ENCODE results near the gene COMT.
"Not testable (repeated sequence)": the region's sequence is repeated elsewhere in the genome, so short reads cannot be mapped to it uniquely, and the experiment has no call there.

Gene COMT

GRCh38 chr22:19929586-19930550 lies 11.7 kb upstream of the COMT start:
- DNase-seq = no peak

GRCh38 chr22:19930551-19931486 lies 10.8 kb upstream of the COMT start:
- DNase-seq = no peak

- no peak for DNase-seq
Measured at GRCh38 chr22:19931514-19931913, 10.1 kb upstream of the COMT start.

DNA sequence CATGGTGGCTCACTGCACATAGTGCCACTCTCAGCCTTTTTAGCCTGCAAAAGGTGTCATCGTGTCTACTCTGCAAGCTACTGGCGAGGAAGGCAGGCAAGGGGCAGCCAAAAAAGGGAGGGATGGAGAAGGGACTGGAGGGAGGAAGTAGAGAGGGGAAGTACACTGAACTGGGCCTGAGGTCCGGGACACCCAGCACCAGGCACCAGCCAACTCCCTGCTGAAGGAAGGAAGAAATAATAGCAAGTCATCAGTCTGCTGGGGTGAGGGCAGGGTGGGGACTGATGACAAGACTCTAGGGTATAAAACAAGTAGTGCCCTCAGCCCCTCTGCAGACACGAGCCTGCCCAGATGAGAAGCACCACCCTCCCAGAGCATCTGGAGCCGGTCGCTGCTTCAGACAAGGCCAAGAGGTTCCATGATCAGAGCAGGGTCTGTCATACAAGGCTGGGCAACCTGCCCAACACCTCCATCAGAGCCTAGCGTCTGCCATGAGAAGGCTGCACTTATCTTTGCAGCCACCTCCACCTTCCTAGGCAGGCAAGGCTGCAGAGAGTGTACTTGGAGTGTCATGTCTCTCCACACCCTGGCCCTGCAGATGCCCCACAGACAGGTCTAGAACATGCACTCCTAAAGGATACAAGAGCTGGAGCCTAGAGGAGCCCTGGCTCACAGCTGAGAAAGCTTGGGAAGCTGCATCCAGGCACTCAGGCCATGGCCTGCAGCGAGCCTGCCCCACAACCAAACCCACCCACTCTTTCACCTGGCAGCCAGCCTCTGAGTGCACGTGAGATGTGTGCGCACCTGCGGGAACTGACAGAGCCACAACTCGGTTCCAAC lies 9.0 kb upstream of the COMT start:
- DNase-seq = no peak

GRCh38 chr22:19933341-19934241 lies 8.0 kb upstream of the COMT start:
- no peak for DNase-seq

GRCh38 chr22:19935123-19935718 lies 6.4 kb upstream of the COMT start:
- not testable (repeated sequence) for DNase-seq

DNA sequence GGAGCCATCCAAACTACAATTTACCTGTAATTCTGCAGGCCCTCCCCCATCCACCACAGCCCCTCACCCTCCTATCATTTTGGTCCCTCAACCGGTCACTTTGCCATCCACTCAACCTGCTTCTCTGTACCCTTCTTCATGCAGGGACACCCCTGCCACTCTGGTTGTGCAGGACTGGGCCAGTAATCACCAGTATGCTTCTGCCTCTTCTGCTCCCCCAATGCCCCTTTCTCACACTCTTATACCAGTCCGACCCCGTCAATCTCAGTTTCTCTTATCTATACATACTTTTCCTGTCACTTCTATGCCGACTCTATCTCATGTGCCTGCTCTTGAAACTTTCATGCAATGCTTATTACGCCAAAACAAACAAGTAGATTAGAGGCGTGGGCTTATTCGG lies 5.1 kb upstream of the COMT start:
- DNase-seq = no peak

- no peak for DNase-seq
Measured at GRCh38 chr22:19937616-19938473, 3.7 kb upstream of the COMT start.

DNA sequence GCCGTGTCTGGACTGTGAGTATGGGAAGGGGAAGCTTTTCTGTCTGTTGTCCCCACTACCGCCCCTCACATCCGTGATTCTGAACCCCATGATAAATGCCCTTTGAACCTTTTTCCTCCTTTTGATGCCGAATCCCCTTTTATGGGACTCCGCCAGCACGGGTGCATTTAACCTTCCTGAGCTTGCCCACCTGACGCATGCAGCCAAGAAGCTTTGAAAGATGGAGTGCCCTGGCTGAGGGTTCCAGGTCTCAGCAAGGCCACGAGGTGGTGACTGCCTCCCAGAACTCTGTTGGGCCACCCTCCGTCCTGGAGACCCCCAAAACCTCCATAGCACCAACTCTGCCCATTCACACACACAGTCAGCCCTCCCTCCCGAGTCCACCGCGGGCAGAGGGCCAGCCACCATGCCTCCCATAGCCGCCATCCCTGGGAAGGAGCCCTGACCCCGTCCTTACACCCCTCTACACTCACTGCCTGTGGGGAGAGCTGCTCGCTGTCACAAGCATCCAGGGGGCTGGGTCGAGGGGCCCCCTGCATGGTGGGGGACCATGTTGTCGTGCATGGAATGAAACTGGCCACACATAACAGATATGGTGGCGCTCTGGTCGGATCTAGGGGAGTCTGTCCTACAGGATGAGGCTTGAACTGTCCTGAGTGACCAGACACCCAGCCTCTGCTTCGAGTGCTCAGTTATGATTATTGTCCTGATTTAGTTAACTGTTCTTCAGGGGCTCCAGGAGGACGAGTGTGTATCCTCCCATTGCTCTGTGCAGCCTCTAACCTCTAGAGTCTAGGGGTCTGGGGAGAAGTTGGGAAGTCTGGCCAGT lies 822 bp upstream of the COMT start:
- no peak for DNase-seq

GRCh38 chr22:19942157-19943081 lies 847 bp downstream of the COMT start:
- DNase-seq = no peak

- DNase-seq = no peak
Measured at GRCh38 chr22:19943082-19944026, 1.8 kb downstream of the COMT start.

DNA sequence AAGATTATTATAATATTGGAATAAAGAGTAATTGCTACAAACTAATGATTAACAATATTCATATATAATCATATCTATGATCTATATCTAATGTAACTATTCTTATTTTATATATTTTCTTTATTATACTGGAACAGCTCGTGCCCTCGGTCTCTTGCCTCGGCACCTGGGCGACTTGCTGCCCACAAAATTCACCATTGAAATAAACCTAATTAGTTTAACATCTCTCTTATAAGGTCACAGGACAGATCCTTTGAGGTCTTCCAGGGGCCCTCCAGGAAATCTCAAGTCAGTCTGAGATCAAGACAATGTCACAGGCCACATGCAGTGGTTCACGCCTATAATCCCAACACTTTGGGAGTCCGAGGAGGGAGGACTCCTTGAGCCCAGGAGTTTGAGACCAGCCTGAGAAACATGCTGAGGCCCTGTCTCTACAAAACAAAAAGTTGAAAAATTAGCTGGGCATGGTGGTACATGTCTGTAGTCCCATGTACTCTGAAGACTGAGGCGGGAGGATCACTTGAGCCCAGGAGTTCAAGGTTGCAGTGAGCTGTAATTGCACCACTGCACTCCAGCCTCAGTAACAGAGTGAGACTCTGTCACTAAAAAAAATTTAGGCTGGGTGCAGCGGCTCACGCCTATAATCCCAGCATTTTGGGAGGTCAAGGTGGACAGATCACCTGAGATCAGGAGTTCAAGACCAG lies 6.6 kb downstream of the COMT start:
- DNase-seq = no peak

GRCh38 chr22:19951346-19951745 lies 9.8 kb downstream of the COMT start:
- no peak for DNase-seq

DNA sequence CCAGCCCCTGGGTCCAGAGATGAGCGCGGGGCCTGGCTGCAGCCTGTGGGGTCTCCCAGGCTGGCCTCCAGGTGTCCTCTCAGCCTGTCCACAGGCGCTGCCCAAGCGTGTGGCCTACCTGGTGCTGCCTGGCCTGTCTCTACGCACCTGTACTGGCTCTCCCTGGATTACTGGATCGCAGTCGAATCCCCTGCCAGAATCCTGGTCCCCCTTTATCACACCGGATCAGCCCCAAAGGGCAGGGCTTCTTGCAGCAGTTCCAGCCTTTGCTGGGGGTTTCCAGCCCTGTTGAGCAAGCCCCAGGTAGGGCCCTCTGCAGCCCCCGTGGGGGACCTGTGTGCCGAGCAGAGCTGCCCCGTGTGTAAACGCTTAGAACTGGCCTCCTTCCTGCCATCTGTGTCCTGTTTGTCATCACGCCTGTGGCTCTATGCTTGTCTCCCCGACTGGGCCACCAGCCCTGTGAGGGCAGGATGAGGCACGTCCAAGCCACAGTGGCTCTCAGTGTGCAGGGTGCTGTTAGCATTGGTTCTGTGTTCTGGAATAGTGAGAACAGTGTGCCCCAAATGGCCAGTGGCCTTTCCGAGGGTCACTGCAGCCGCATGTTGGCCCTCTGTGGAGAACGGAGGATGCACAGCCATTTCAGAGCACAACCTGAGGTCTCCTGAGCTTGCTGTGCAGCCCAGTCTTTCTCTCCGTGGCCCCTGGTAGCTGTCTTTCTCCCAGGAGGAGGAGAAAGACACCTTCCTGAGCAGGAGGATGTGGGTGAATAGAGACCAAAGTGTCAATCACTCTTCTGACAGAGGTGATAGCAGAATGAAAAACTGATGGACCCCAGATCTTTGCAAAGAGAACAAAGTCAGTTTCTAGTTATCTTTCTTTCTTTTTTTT lies 13.9 kb downstream of the COMT start:
- DNase-seq = no peak

DNA sequence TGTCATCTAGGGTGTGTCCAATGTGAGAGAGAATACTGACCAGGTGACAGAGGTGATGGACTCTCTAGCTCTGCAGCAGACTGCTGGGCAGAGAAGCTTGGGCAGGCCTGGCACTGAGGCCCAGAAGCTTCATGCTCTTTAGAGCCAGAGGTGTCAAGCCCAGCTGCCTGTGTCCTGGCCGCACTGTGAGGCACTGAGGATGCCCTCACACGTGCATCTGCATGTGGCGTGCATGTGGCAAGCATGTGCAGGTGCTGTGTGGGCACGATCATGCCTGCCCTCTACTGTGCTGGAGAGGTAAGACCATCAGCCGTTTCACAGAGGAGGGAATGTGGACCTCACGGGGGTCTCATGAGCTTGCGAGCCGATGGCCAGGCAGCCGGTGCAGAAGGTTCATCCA lies 15.9 kb downstream of the COMT start:
- DNase-seq = no peak
